Myometrial cell (primary cell): ENCODE measurements around the gene DNAJC30. TPM values are rescaled to one million over a fixed set of nuclear protein-coding genes. Genes with fewer than 3 reads are reported as not detected.

ENCODE experiments used
- total RNA-seq: library from RNA; depleted of rRNA; stranded (reverse); fragments of >200 nt; gene quantifications from 2 replicates; pipeline ENCODE4 v1.2.3, GENCODE V29; 2015

Gene DNAJC30
- 7.2 and 8.2 TPM in 2 replicates for total RNA-seq

GRCh38 chr7:73683056-73683787 lies at the start of gene DNAJC30, which contains the start of gene BUD23:
DNAJC30 (minus strand) TSS chr7:73683453; CDS start chr7:73683423, 30 bp downstream.
BUD23 (plus strand) TSS chr7:73683597; CDS start chr7:73683626, 29 bp downstream.

DNA sequence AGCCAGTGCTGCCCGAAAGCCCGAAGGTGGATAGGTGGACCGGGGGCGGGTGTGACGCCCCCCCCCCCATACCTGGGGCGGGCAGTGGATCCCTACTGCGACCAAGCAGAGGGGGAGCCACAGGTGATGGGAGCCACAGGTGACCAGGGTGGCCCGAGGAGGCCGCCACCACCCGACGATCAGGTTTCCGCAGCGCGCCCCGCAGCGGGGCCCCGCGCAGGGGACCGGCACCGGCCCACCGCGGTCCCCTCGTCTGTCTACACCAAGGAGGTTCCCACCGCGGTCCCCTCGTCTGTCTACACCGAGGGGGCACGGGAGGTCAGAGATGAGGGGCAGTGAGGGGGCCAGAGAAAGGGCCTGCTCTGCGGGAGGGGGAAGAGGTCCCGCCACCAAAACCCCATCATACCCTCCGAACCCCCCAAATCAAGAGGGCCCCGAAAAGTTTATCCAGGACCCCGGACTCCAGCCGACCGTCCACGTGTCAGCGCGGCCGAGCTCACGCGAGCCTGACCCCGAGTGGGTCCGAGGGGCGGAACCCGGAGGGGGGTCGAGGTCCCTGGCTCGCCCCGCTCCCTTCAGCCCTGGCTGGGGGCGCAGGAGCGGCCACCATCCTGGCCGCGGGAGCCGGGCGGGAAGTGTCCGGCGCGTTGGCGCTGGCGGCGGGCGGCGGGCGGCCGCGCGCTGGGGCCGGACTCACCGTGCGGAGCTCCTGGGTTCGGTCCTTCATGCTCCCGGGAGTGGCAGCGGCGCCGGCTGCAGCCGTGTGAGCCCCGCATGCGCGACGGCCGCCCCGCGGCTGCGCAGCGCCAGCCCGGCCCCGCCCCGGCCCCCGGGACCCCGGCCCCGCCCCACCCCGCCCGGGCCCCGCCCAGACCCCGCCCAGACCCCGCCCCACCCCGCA lies 35.9 kb upstream of the DNAJC30 start, which contains the start of gene STX1A:
STX1A (minus strand) TSS at position 765 of the 901 bp plus-strand sequence; CDS start at position 727, 38 bp downstream.

DNA sequence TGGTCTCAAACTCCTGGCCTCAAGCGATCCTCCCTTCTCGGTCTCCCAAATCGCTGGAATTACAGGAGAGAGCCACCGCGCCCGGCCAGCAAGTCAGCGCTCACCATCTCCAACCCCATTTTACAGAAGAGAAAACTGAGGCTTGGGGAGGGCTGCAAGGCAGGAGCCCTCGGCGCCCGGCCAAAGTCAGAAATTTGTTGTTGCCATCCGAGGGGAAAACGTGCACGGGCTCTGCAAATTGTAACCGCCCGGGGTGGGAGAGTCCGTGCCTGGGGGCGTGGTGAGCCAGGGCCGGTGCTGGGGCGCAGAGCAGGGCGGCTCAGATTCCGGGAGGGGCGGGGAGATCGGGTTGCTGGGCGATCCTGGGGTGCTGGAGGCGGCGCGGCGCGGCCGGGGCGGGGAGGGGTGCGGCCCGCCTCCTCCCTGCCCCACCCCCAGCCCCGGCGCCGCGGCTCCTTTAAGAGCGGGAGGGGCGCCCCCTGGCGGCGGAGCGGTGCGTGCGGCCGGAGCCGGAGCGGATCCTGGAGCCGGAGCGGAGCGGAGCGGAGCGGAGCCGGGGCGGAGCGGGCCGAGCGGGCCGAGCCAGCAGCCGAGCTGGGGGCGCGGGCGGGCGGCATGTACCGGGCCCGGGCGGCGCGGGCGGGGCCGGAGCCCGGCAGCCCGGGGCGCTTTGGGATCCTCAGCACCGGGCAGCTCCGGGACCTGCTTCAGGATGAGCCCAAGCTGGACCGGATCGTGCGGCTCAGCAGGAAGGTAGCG lies 15.7 kb downstream of the DNAJC30 start, which contains the start of gene VPS37D:
VPS37D (plus strand) TSS at position 488 of the 759 bp plus-strand sequence; CDS start at position 616, 128 bp downstream.

Other genes starting within 250 kb of the DNAJC30 start
- 0.53 and 1.2 TPM in 2 replicates for gene FZD9, start 249.7 kb downstream of the DNAJC30 start, total RNA-seq
- gene BAZ1B, start 161.2 kb downstream of the DNAJC30 start, total RNA-seq = 21.6 and 33.7 TPM in 2 replicates
- gene BCL7B, start 125.8 kb downstream of the DNAJC30 start, total RNA-seq = 56.7 and 79.0 TPM in 2 replicates
- gene TBL2, start 104.9 kb downstream of the DNAJC30 start, total RNA-seq = 82.7 and 110 TPM in 2 replicates
- not detected in 2 replicates for gene MLXIPL, start 58.9 kb downstream of the DNAJC30 start, total RNA-seq
- gene VPS37D, start 15.6 kb downstream of the DNAJC30 start, total RNA-seq = 3.7 and 5.2 TPM in 2 replicates
- gene BUD23, start 144 bp upstream of the DNAJC30 start, total RNA-seq = 99.5 and 104 TPM in 2 replicates
- 3.7 and 8.4 TPM in 2 replicates for gene STX1A, start 36.2 kb upstream of the DNAJC30 start, total RNA-seq
- 27.6 and 33.4 TPM in 2 replicates for gene ABHD11, start 55.3 kb upstream of the DNAJC30 start, total RNA-seq
- gene CLDN3, start 86.8 kb upstream of the DNAJC30 start, total RNA-seq = not detected in 2 replicates
- 6.1 and 6.7 TPM in 2 replicates for gene CLDN4, start 147.5 kb upstream of the DNAJC30 start, total RNA-seq
- 16.8 and 20.8 TPM in 2 replicates for gene METTL27, start 159.1 kb upstream of the DNAJC30 start, total RNA-seq
- gene TMEM270, start 177.7 kb upstream of the DNAJC30 start, total RNA-seq = not detected in 2 replicates